ENCODE results near the gene DNAJA4. TPM values are rescaled to one million over a fixed set of nuclear protein-coding genes. Genes with fewer than 3 reads are reported as not detected.

The DNAJA4 gene
- total and polyA plus RNA-seq, 2 experiments from 2014 or later, result 5.0 to 12.5 TPM

DNA sequence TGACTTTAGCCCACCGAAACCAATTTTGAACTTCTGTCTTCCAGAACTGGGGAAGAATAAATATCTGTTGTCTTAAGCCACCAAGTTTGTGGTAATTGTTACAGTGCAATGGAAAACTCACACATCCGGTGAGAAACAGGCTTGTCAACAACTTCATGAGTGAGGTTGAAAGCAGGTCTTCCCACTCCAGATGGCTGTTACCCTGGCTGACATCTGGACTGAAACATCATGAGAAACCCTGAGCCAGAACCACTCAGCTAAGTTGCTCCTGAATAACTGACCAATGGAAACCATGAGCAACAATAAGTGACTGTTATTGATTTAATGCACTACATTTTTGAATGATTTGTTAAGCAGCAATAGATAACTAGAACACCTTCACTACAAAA lies 40.3 kb upstream of the DNAJA4 start:
- H2AFZ ChIP-seq, result no peak overlapping the region
- Mint-ChIP-seq H3K27me3 (ENCODE audit: insufficient read depth, low read depth, poor library complexity) (no peaks in the 10 kb centered on the region), H3K27ac (no peak overlapping the region), H3K9me3 (no peaks in the 10 kb centered on the region; the same call in 2 of the 3 replicates), H3K36me3 (ENCODE audit: low read depth) (peaks cover 3% of the 10 kb centered on the region; the same call in 1 of the 3 replicates), H3K4me3 (no peak overlapping the region), H3K4me1 (peaks cover 6% of the 10 kb centered on the region; the same call in 2 of the 3 replicates)
- H3F3A ChIP-seq (replicated peaks; ENCODE audit: low read depth), result no peaks in the 10 kb centered on the region
- H3K4me2 ChIP-seq, result no peak overlapping the region
- no peaks in the 10 kb centered on the region; the same call in 1 of the 2 replicates for H3K4me1 ChIP-seq (ENCODE audit: insufficient read depth)
- no peak for DNase-seq (ENCODE audit: low spot score)
- no peak for ATAC-seq
- no peaks in the 10 kb centered on the region for H3K9me2 ChIP-seq (ENCODE audit: insufficient read depth)
- no peaks in the 10 kb centered on the region for H3K79me2 ChIP-seq (replicated peaks; ENCODE audit: insufficient read depth)
- H3K4me3 ChIP-seq, result no peak overlapping the region
- TF ChIP-seq EZH2phosphoT487 (IDR thresholded peaks at IDR 0.05; ENCODE audit: unreplicated experiment), result no peak
- TF ChIP-seq CREB1 (CRISPR knock-in tag; IDR thresholded peaks at IDR 0.05; ENCODE audit: low read depth), result no peak
- TF ChIP-seq, protein P1, sequence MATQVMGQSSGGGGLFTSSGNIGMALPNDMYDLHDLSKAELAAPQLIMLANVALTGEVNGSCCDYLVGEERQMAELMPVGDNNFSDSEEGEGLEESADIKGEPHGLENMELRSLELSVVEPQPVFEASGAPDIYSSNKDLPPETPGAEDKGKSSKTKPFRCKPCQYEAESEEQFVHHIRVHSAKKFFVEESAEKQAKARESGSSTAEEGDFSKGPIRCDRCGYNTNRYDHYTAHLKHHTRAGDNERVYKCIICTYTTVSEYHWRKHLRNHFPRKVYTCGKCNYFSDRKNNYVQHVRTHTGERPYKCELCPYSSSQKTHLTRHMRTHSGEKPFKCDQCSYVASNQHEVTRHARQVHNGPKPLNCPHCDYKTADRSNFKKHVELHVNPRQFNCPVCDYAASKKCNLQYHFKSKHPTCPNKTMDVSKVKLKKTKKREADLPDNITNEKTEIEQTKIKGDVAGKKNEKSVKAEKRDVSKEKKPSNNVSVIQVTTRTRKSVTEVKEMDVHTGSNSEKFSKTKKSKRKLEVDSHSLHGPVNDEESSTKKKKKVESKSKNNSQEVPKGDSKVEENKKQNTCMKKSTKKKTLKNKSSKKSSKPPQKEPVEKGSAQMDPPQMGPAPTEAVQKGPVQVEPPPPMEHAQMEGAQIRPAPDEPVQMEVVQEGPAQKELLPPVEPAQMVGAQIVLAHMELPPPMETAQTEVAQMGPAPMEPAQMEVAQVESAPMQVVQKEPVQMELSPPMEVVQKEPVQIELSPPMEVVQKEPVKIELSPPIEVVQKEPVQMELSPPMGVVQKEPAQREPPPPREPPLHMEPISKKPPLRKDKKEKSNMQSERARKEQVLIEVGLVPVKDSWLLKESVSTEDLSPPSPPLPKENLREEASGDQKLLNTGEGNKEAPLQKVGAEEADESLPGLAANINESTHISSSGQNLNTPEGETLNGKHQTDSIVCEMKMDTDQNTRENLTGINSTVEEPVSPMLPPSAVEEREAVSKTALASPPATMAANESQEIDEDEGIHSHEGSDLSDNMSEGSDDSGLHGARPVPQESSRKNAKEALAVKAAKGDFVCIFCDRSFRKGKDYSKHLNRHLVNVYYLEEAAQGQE (IDR thresholded peaks at IDR 0.05; ENCODE audit: unreplicated experiment), result no peak
- TF ChIP-seq, protein P2, sequence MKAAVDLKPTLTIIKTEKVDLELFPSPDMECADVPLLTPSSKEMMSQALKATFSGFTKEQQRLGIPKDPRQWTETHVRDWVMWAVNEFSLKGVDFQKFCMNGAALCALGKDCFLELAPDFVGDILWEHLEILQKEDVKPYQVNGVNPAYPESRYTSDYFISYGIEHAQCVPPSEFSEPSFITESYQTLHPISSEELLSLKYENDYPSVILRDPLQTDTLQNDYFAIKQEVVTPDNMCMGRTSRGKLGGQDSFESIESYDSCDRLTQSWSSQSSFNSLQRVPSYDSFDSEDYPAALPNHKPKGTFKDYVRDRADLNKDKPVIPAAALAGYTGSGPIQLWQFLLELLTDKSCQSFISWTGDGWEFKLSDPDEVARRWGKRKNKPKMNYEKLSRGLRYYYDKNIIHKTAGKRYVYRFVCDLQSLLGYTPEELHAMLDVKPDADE (IDR thresholded peaks at IDR 0.05), result no peak
- TF ChIP-seq NANOG (IDR thresholded peaks at IDR 0.05; ENCODE audit: borderline replicate concordance), result no peak
- no peak for TF ChIP-seq POLR2AphosphoS5 (IDR thresholded peaks at IDR 0.05; ENCODE audit: low read depth)
- TF ChIP-seq, protein P3, sequence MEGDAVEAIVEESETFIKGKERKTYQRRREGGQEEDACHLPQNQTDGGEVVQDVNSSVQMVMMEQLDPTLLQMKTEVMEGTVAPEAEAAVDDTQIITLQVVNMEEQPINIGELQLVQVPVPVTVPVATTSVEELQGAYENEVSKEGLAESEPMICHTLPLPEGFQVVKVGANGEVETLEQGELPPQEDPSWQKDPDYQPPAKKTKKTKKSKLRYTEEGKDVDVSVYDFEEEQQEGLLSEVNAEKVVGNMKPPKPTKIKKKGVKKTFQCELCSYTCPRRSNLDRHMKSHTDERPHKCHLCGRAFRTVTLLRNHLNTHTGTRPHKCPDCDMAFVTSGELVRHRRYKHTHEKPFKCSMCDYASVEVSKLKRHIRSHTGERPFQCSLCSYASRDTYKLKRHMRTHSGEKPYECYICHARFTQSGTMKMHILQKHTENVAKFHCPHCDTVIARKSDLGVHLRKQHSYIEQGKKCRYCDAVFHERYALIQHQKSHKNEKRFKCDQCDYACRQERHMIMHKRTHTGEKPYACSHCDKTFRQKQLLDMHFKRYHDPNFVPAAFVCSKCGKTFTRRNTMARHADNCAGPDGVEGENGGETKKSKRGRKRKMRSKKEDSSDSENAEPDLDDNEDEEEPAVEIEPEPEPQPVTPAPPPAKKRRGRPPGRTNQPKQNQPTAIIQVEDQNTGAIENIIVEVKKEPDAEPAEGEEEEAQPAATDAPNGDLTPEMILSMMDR (conservative IDR thresholded peaks at IDR 0.05; ENCODE audit: low read depth in 2 of 2), result no peak
- TF ChIP-seq STAT1 (IDR thresholded peaks at IDR 0.05; ENCODE audit: unreplicated experiment), result no peak
- no peak for TF ChIP-seq ZNF331 (CRISPR knock-in tag; IDR thresholded peaks at IDR 0.05; ENCODE audit: low read depth)
- TF ChIP-seq ZNF114 (CRISPR knock-in tag; IDR thresholded peaks at IDR 0.05), result no peak
- TF ChIP-seq EZH2 (IDR thresholded peaks at IDR 0.05; ENCODE audit: low read depth, unreplicated experiment), result no peak
- no peak for TF ChIP-seq JUNB (IDR thresholded peaks at IDR 0.05; ENCODE audit: unreplicated experiment)
- TF ChIP-seq, protein P4, sequence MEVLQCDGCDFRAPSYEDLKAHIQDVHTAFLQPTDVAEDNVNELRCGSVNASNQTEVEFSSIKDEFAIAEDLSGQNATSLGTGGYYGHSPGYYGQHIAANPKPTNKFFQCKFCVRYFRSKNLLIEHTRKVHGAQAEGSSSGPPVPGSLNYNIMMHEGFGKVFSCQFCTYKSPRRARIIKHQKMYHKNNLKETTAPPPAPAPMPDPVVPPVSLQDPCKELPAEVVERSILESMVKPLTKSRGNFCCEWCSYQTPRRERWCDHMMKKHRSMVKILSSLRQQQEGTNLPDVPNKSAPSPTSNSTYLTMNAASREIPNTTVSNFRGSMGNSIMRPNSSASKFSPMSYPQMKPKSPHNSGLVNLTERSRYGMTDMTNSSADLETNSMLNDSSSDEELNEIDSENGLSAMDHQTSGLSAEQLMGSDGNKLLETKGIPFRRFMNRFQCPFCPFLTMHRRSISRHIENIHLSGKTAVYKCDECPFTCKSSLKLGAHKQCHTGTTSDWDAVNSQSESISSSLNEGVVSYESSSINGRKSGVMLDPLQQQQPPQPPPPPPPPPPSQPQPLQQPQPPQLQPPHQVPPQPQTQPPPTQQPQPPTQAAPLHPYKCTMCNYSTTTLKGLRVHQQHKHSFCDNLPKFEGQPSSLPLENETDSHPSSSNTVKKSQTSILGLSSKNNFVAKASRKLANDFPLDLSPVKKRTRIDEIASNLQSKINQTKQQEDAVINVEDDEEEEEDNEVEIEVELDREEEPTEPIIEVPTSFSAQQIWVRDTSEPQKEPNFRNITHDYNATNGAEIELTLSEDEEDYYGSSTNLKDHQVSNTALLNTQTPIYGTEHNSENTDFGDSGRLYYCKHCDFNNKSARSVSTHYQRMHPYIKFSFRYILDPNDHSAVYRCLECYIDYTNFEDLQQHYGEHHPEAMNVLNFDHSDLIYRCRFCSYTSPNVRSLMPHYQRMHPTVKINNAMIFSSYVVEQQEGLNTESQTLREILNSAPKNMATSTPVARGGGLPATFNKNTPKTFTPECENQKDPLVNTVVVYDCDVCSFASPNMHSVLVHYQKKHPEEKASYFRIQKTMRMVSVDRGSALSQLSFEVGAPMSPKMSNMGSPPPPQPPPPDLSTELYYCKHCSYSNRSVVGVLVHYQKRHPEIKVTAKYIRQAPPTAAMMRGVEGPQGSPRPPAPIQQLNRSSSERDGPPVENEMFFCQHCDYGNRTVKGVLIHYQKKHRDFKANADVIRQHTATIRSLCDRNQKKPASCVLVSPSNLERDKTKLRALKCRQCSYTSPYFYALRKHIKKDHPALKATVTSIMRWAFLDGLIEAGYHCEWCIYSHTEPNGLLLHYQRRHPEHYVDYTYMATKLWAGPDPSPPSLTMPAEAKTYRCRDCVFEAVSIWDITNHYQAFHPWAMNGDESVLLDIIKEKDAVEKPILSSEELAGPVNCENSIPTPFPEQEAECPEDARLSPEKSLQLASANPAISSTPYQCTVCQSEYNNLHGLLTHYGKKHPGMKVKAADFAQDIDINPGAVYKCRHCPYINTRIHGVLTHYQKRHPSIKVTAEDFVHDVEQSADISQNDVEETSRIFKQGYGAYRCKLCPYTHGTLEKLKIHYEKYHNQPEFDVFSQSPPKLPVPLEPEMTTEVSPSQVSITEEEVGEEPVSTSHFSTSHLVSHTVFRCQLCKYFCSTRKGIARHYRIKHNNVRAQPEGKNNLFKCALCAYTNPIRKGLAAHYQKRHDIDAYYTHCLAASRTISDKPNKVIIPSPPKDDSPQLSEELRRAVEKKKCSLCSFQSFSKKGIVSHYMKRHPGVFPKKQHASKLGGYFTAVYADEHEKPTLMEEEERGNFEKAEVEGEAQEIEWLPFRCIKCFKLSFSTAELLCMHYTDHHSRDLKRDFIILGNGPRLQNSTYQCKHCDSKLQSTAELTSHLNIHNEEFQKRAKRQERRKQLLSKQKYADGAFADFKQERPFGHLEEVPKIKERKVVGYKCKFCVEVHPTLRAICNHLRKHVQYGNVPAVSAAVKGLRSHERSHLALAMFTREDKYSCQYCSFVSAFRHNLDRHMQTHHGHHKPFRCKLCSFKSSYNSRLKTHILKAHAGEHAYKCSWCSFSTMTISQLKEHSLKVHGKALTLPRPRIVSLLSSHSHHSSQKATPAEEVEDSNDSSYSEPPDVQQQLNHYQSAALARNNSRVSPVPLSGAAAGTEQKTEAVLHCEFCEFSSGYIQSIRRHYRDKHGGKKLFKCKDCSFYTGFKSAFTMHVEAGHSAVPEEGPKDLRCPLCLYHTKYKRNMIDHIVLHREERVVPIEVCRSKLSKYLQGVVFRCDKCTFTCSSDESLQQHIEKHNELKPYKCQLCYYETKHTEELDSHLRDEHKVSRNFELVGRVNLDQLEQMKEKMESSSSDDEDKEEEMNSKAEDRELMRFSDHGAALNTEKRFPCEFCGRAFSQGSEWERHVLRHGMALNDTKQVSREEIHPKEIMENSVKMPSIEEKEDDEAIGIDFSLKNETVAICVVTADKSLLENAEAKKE (CRISPR knock-in tag; IDR thresholded peaks at IDR 0.05), result no peak
- no peaks in the 10 kb centered on the region for H4K20me1 ChIP-seq (replicated peaks; ENCODE audit: insufficient read depth)
- no peaks in the 10 kb centered on the region for H3K36me3 ChIP-seq (ENCODE audit: insufficient read depth)
- H3K27ac ChIP-seq (ENCODE audit: low read depth), result no peak overlapping the region
- no peaks in the 10 kb centered on the region for H3K27me3 ChIP-seq (ENCODE audit: insufficient read depth)
